Spleen (tissue), 11 donors: ENCODE measurements around the gene FOXR2. TPM values are rescaled to one million over a fixed set of nuclear protein-coding genes. Genes with fewer than 3 reads are reported as not detected.

Source experiments
- DNase-seq: peaks from one replicate; pipeline ENCODE4 v3.0.0-alpha.2; 2020
- H3K27ac ChIP-seq, 8 donors: fragments of 200-600 bp; sonication (generic) in 7 of 8; 1 replicate in 4 of 8; 2 replicates in 4 of 8; pipeline versions ENCODE4 v1.5.0 to v1.8.0; 2016 to 2021; ENCODE audit warnings: inconsistent platforms in 4 of 8, mild to moderate bottlenecking in 4 of 8, moderate library complexity in 1 of 8
- H3K27me3 ChIP-seq, 7 donors: fragments of 200-600 bp; sonication (generic) in 6 of 7; replicated peaks in 1 of 7; 1 replicate in 4 of 7; 2 replicates in 3 of 7; pipeline versions ENCODE4 v1.5.0 to v1.8.0; 2016 to 2021; ENCODE audit warnings: inconsistent platforms in 3 of 7, mild to moderate bottlenecking in 1 of 7
- H3K36me3 ChIP-seq, 6 donors: fragments of 200-600 bp; sonication (generic) in 5 of 6; 1 replicate in 4 of 6; 2 replicates in 2 of 6; pipeline versions ENCODE4 v1.5.0 to v1.8.0; 2016 to 2021; ENCODE audit warnings: inconsistent platforms in 2 of 6
- H3K4me1 ChIP-seq, 6 donors: fragments of 200-600 bp; sonication (generic) in 5 of 6; 1 replicate in 3 of 6; 2 replicates in 3 of 6; pipeline versions ENCODE4 v1.5.0 to v1.8.0; 2016 to 2021; ENCODE audit warnings: inconsistent platforms in 3 of 6
- H3K4me3 ChIP-seq, 8 donors: fragments of 200-600 bp; sonication (generic) in 7 of 8; 1 replicate in 4 of 8; 2 replicates in 4 of 8; pipeline versions ENCODE4 v1.5.0 to v1.8.0; 2016 to 2021; ENCODE audit warnings: inconsistent platforms in 4 of 8, mild to moderate bottlenecking in 4 of 8, moderate library complexity in 2 of 8
- H3K9me3 ChIP-seq, 8 donors: fragments of 200-600 bp; sonication (generic) in 7 of 8; 1 replicate in 4 of 8; 2 replicates in 4 of 8; pipeline versions ENCODE4 v1.5.0 to v1.8.0; 2016 to 2021; ENCODE audit warnings: inconsistent platforms in 4 of 8
- POLR2A ChIP-seq, 3 donors: fragments of 450-650 bp; IDR thresholded peaks; one replicate each; pipeline ENCODE4 v1.5.1; 2017; ENCODE audit warnings: antibody characterized with exemption in 3 of 3, mild to moderate bottlenecking in 1 of 3
- POLR2AphosphoS5 ChIP-seq, 3 donors: sonication (generic); formaldehyde crosslinking; IDR thresholded peaks; one replicate each; pipeline ENCODE4 v1.5.1; 2017; ENCODE audit warnings: antibody characterized with exemption in 3 of 3
- WGBS, 5 donors: extraction: QIAGEN DNeasy Blood & Tissue Kit in 3 of 5; methylation state at CpG; one replicate each; pipeline versions ENCODE4 v1.1.5 to v1.1.7; 2013 to 2018; 5-methylcytosine and 5-hydroxymethylcytosine counted together
- intact Hi-C: fragments of 100-400 bp; cut with DNase I; formaldehyde crosslinking; loops from one replicate; pipeline ENCODE4 v1.15.0; 2023; ENCODE audit warnings: low total_unique reads
- polyA plus RNA-seq, 3 donors: library from polyadenylated mRNA; stranded (reverse); fragments of 200-250 nt; gene quantifications; one replicate each; pipeline ENCODE4 v1.2.1, GENCODE V29; 2013
- total RNA-seq, 7 donors: library from RNA; depleted of rRNA in 3 of 7; stranded (reverse); fragments of >200 nt in 3 of 7; fragmentation: NEBNext Ultra II Directional in 4 of 7; extraction: Animal tissue kit (Norgen Biotek cat#: 25700) in 4 of 7; gene quantifications; one replicate each; pipeline versions ENCODE4 v1.1.0 to v1.2.1, GENCODE V29; 2016 to 2021
- TF ChIP-seq, protein P1 (sequence below), 11 experiments: fragments of 200-600 bp in 7 of 11; fragments of 450-650 bp in 4 of 11; sonication (generic) in 4 of 11; IDR thresholded peaks in 8 of 11; conservative IDR thresholded peaks in 3 of 11; 1 replicate in 7 of 11; 2 replicates in 4 of 11; pipeline versions ENCODE4 v1.4.0 to v1.8.0; 2016 to 2021; ENCODE audit warnings: antibody characterized with exemption in 11 of 11, inconsistent platforms in 4 of 11, mild to moderate bottlenecking in 1 of 11
- donor health status: healthy with polysubstance abuse.
- donor health status: DM: no; HTN: no; CAD: no; lungs with moderate emphysema.
- donor health status: DM: no; HTN: no; CAD: no.
- donor health status: Bipolar disorder and iron deficiency.
- donor health status: healthy.
- donor health status: DM: no; HTN: no; CAD: no.
- donor health status: DM: yes; HTN: yes; CAD: no.

The FOXR2 gene
- total and polyA plus RNA-seq, 10 donors: not detected

DNA sequence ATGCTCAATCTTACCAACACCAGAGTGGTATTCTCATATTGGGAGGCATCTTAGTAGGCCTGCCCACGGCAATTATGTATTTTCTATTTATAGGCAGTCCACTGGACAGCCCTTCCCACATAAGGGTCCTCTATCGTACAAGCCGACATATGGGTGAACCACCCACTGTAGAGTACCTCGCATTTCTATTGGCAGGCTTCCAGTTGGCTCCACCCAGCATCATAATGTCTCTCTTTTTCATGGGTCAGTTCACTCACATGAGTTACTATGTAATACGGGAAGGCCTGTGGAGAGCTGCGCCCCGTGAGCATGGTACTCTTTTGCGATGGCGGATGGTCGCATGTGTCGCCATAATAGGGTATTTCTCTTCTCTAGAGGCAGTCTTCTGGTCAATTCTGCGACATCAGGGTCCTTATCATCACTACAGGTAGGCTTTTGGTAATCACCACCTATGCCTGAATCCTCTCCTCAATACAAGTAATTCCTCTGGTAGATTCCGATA, 29.4 kb upstream of the FOXR2 start:
- Histone ChIP-seq H3K27me3 (no peaks in the 10 kb centered on the region), H3K27ac (no peak overlapping the region), H3K4me3 (no peak overlapping the region), H3K36me3 (no peaks in the 10 kb centered on the region), H3K4me1 (no peaks in the 10 kb centered on the region), H3K9me3 (peaks cover 0 to 11% (median 0%) of the 10 kb centered on the region in 8 donors)
- 84 to 92% (median 90%) methylated on average over 13 of the region's 13 CpGs for WGBS, 5 donors
- TF ChIP-seq POLR2AphosphoS5 (IDR thresholded peaks at IDR 0.05): no peak
- TF ChIP-seq, protein P1, sequence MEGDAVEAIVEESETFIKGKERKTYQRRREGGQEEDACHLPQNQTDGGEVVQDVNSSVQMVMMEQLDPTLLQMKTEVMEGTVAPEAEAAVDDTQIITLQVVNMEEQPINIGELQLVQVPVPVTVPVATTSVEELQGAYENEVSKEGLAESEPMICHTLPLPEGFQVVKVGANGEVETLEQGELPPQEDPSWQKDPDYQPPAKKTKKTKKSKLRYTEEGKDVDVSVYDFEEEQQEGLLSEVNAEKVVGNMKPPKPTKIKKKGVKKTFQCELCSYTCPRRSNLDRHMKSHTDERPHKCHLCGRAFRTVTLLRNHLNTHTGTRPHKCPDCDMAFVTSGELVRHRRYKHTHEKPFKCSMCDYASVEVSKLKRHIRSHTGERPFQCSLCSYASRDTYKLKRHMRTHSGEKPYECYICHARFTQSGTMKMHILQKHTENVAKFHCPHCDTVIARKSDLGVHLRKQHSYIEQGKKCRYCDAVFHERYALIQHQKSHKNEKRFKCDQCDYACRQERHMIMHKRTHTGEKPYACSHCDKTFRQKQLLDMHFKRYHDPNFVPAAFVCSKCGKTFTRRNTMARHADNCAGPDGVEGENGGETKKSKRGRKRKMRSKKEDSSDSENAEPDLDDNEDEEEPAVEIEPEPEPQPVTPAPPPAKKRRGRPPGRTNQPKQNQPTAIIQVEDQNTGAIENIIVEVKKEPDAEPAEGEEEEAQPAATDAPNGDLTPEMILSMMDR (IDR thresholded peaks at IDR 0.05 in 8 of 11, conservative IDR thresholded peaks at IDR 0.05 in 3 of 11): no peak
- TF ChIP-seq POLR2A (IDR thresholded peaks at IDR 0.05): no peak
- intact Hi-C loops: no loop called here
- peak; percentile 33 for DNase-seq

DNA sequence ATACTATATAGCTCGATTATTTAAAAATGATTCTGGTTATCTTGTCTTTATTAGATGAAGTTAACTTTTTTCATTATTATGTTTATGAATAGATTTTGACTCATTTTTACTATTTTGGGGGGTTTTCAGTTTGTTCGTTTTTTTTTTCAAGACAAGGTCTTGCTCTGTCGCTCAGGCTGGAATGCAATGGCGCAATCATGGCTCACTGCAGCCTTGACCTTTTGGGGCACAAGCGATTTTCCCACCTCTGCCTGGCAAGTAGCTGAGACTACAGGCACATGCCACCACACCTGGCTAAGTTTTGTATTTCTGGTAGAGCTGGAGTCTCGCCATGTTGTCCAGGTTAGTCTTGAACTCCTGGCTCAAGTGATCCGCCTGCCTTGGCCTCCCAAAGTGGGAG, 24.9 kb upstream of the FOXR2 start:
- no peaks in the 10 kb centered on the region for H3K36me3 ChIP-seq
- H3K4me3 ChIP-seq: no peak overlapping the region
- no peak for DNase-seq
- TF ChIP-seq, protein P1 (IDR thresholded peaks at IDR 0.05 in 8 of 11, conservative IDR thresholded peaks at IDR 0.05 in 3 of 11): no peak
- TF ChIP-seq POLR2A (IDR thresholded peaks at IDR 0.05) (no peak), POLR2AphosphoS5 (IDR thresholded peaks at IDR 0.05) (no peak)
- no peaks in the 10 kb centered on the region for H3K27me3 ChIP-seq
- H3K9me3 ChIP-seq: peaks cover 0 to 8% (median 0%) of the 10 kb centered on the region in 8 donors
- 63 to 85% (median 81%) methylated on average over 7 of the region's 7 CpGs for WGBS, 5 donors
- intact Hi-C loops: no loop called here
- H3K27ac ChIP-seq: no peak overlapping the region
- H3K4me1 ChIP-seq: no peaks in the 10 kb centered on the region

DNA sequence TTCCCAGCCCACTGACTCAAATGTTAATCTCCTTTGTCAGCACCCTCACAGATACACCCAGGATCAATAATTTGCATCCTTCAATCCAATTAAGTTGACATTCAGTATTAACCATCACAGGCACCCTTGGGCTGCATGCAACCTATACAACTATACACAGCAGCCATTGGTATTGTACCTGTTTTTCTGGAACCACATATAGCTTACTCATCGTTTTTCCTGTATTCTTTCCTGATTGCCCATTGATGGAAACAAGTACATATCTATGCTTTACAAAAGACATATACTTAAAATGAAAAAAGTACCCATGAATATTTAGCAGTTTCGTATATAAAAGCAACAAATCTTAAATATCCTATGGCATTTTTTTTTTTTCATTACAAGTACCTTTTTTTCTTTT, 3.7 kb upstream of the FOXR2 start:
- WGBS, 5 donors: 47 to 76% (median 68%) methylated on average over 2 of the region's 2 CpGs
- Histone ChIP-seq H3K4me3 (no peak overlapping the region), H3K4me1 (no peaks in the 10 kb centered on the region), H3K9me3 (no peaks in the 10 kb centered on the region), H3K36me3 (no peaks in the 10 kb centered on the region), H3K27me3 (peaks cover 0 to 13% (median 0%) of the 10 kb centered on the region in 7 donors), H3K27ac (no peak overlapping the region)
- DNase-seq: no peak
- TF ChIP-seq, protein P1 (IDR thresholded peaks at IDR 0.05 in 8 of 11, conservative IDR thresholded peaks at IDR 0.05 in 3 of 11): no peak
- TF ChIP-seq POLR2AphosphoS5 (IDR thresholded peaks at IDR 0.05) (no peak), POLR2A (IDR thresholded peaks at IDR 0.05) (no peak)
- intact Hi-C loops: no loop called here

DNA sequence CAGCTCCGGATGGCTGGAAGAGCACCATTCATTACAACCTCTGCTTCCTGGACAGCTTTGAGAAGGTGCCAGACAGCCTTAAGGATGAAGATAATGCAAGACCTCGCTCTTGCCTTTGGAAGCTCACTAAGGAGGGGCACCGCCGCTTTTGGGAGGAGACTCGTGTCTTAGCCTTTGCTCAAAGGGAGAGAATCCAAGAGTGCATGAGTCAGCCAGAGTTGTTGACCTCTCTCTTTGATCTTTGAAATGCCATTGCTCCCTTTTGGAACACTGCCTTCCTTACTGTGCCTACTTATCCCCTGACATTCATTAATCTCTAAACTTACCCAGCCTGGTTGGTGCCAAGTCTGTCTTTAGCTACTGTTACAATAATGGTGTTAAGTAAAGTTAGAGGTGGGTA, 1.2 kb downstream of the FOXR2 start:
- TF ChIP-seq, protein P1 (IDR thresholded peaks at IDR 0.05 in 8 of 11, conservative IDR thresholded peaks at IDR 0.05 in 3 of 11): no peak
- TF ChIP-seq POLR2A (IDR thresholded peaks at IDR 0.05) (no peak), POLR2AphosphoS5 (IDR thresholded peaks at IDR 0.05) (no peak)
- Histone ChIP-seq H3K4me3 (no peak overlapping the region), H3K4me1 (no peaks in the 10 kb centered on the region), H3K36me3 (no peaks in the 10 kb centered on the region), H3K27ac (no peak overlapping the region), H3K27me3 (peaks cover 0 to 15% (median 0%) of the 10 kb centered on the region in 7 donors), H3K9me3 (no peaks in the 10 kb centered on the region)
- intact Hi-C loops: no loop called here
- WGBS, 5 donors: 51 to 74% (median 61%) methylated on average over 5 of the region's 5 CpGs
- no peak for DNase-seq
